Erythroblast (primary cell): ENCODE data around the gene CHRD.

Experiments used
- GATA1 ChIP-seq: IDR thresholded peaks from 2 replicates; pipeline ENCODE4 v1.6.1; 2011; ENCODE audit warnings: low read depth, mild to moderate bottlenecking, control low read depth, low read length, moderate library complexity
- POLR2A ChIP-seq: IDR thresholded peaks from 2 replicates; pipeline ENCODE4 v1.6.1; 2011; ENCODE audit warnings: mild to moderate bottlenecking, low read length

DNA sequence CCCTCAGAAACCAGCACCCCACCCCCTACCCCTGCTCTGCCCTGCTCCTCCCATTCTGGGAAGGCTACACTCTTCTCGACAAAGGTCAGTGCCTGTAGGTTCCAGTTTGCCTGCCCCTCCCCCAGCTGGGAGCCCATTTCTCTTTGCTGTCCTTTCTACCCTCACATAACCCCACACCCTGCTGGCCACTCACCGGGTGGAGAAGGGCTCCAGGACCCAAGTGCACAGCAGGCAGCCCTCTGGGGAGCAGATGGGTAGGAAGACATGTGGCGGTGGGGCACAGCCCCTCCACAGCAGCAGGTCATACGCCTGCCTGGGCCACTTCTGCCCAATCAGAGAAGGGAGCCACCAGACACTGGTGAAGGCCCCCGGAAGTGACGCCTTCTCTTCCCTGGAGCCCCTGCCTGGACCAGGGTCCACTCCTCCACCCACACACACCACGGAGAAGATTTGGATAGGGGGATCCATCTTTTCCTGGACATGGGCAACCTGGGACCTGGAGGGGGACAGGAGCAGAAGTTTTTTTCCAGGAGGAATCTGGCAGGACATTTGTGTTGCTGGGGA lies 1.9 kb upstream of the CHRD start, which contains the start of gene THPO:
- TF ChIP-seq POLR2A (no peak), GATA1 (no peak)
